Activated CD4-positive, CD25-positive, alpha-beta regulatory T cell treated with anti-CD3 and anti-CD28 coated beads, Interleukin-2, amount 50 U/mL, for 72 hours (primary cell): ENCODE measurements around the gene PLEKHG2.

Source experiments
- DNase-seq: peaks from one replicate; pipeline ENCODE4 v3.0.0; 2021

PLEKHG2 gene

DNA sequence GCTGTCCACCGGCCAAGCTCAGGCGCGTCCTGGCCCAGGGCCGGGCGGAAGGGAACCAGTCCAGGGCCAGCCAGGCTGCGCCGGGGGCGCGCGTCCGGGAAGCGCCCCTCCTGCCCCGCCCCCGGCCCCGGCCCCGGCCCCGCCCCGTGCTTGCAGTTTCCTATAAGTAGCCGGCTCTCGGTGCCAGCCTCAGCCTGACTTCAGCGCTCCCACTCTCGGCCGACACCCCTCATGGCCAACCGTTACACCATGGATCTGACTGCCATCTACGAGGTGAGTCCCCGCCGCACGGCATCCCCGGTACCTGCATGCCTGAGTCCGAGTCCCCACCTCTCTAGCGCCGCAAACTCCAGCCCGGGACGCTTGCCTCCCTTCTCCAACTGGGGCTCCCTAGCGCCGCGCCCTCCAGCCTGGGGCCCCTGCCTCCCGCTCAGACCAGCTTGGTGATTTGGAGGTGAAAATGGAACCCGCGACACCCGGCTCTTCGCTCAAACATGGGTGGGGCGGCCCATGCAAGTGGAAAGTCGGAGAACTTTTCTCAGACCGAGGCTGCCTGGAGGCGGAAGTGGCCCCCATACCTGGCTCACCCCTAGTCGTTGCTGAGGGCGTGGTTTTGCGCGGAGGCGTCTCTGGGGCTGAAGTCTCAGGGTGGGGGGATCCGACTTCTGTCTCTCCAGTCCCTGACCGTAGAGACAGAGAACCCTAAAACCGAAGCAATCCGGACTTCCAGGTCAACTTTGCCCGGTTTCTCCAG lies 5.6 kb upstream of the PLEKHG2 start, which contains the start of gene ZFP36:
Gene ZFP36 (plus strand): TSS at position 192 of the 754 bp plus-strand sequence. CDS start 58 bp downstream, at position 250.
- peak; percentile 82 for DNase-seq

DNA sequence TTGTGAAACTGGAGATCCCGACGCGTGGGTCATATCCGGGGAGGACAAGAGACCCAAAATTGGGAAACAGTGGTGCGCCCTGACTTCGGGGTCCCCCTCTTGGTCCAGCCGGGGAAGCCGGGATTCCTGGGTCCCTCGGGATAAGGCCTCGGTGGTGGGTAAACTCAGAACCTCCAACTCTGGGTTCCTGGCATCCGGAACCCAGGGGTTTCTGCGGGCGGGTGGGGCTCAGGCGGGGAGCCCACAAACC lies 5.1 kb upstream of the PLEKHG2 start:
- DNase-seq, result no peak

DNA sequence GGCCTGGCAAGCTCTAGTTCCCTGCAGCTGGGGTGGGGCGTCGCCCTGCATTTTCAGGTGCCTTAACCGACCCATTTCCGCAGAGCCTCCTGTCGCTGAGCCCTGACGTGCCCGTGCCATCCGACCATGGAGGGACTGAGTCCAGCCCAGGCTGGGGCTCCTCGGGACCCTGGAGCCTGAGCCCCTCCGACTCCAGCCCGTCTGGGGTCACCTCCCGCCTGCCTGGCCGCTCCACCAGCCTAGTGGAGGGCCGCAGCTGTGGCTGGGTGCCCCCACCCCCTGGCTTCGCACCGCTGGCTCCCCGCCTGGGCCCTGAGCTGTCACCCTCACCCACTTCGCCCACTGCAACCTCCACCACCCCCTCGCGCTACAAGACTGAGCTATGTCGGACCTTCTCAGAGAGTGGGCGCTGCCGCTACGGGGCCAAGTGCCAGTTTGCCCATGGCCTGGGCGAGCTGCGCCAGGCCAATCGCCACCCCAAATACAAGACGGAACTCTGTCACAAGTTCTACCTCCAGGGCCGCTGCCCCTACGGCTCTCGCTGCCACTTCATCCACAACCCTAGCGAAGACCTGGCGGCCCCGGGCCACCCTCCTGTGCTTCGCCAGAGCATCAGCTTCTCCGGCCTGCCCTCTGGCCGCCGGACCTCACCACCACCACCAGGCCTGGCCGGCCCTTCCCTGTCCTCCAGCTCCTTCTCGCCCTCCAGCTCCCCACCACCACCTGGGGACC lies 4.6 kb upstream of the PLEKHG2 start:
- DNase-seq, result peak; percentile 66

DNA sequence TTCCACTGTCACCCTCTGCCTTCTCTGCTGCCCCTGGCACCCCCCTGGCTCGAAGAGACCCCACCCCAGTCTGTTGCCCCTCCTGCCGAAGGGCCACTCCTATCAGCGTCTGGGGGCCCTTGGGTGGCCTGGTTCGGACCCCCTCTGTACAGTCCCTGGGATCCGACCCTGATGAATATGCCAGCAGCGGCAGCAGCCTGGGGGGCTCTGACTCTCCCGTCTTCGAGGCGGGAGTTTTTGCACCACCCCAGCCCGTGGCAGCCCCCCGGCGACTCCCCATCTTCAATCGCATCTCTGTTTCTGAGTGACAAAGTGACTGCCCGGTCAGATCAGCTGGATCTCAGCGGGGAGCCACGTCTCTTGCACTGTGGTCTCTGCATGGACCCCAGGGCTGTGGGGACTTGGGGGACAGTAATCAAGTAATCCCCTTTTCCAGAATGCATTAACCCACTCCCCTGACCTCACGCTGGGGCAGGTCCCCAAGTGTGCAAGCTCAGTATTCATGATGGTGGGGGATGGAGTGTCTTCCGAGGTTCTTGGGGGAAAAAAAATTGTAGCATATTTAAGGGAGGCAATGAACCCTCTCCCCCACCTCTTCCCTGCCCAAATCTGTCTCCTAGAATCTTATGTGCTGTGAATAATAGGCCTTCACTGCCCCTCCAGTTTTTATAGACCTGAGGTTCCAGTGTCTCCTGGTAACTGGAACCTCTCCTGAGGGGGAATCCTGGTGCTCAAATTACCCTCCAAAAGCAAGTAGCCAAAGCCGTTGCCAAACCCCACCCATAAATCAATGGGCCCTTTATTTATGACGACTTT lies 3.9 kb upstream of the PLEKHG2 start:
- no peak for DNase-seq

- peak; percentile 76 for DNase-seq
Observed at GRCh38 chr19:39409208-39410016, 3.1 kb upstream of the PLEKHG2 start.

GRCh38 chr19:39410017-39410830 lies 2.2 kb upstream of the PLEKHG2 start:
- DNase-seq, result peak; percentile 68

DNA sequence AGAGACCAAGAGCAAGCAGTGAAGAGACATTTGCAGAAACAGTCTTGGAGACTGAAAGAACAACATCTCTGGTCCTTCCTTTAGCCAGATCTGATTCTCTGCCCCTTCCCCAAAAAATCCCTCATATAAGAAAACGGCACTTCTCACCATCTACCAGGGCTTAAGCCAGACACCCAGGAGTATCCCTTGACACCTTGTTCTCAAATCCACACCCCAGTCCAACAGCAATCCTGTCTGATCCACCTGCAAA lies 1.7 kb upstream of the PLEKHG2 start:
- no peak for DNase-seq

GRCh38 chr19:39411081-39411831 lies 1.2 kb upstream of the PLEKHG2 start:
- DNase-seq, result no peak

DNA sequence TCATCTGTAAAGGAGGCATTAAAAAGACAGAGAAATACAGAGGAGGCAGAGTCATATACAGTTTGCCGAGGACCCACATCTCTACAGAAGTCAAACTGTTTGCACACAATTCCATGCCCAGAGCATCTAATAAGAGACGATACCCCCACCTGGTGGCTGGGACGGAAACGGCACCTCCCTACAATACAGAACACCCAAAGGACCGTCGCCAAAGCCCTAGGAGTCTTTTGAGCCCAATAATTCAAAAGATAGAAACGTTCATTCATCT lies 703 bp upstream of the PLEKHG2 start:
- peak; percentile 87 for DNase-seq

GRCh38 chr19:39412867-39413271 lies 400 bp downstream of the PLEKHG2 start:
- DNase-seq, result no peak

DNA sequence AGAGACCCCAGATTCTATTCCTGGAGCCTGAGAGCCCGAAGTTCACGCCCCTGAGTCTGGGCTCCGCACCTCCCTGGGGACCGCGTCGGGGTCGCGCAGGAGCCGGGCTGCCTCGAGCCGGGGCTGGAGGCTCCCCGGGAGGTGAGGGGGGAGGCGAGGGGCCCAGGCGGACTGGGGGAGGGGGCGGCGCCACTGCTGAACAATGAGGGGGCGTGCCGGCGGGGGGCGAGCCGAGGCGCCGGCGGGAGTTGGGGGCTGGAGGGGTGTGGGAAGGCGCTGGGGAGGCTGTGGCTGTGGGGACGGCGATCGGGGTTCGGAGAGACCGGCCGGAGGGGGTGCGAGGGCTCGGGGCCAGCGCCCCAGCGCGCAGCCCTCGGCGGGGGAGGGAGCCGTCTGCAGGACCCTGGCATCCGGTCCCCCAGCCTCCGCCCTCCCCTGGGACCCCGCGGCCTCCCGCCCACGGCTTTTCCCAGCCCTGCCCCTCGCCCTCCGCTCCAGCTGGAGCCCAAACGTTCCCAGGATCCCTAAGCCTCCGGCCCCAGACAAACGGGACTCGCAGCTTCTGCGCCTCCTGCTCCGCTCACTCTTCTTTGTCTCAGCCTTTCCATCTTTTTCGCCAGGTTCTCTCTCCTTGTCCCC lies 922 bp downstream of the PLEKHG2 start:
- DNase-seq, result no peak

DNA sequence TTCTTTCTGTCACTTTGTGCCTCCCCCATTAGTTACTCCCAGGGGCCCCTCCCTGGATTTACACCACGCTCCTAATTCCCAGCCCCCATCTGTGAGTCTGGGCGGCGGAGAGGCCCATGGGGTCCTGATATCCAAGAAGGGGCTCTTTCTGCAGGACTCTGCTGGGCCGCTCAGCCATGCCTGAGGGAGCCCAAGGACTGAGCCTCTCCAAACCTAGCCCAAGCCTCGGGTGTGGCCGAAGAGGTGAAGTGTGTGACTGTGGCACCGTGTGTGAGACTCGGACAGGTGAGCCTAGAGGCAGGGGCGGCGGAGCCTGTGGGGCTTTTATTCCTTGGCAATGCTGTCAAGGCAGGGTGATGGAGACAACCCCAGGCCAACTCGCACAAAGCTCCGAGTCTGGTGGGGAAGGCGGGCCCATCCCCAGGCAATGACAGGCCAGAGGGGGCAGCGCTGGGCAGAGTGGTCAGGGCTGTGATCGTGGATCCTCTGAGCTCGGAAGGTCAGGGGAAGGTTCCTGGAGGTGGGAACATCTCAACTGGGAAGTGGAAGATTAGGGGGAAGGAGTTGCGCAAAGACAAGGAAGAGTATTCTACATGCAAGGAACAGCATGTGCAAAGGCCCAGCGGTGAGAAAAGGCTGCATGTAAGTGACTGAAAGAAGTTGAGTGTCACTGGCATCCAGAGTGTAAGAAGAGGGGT lies 1.6 kb downstream of the PLEKHG2 start:
- DNase-seq, result no peak

GRCh38 chr19:39415111-39416046 lies 2.9 kb downstream of the PLEKHG2 start:
- no peak for DNase-seq

GRCh38 chr19:39416152-39417120 lies 4.0 kb downstream of the PLEKHG2 start:
- no peak for DNase-seq

- DNase-seq, result no peak
Observed at GRCh38 chr19:39417463-39418181, 5.2 kb downstream of the PLEKHG2 start.

GRCh38 chr19:39419003-39419402 lies 6.5 kb downstream of the PLEKHG2 start:
- DNase-seq, result no peak

DNA sequence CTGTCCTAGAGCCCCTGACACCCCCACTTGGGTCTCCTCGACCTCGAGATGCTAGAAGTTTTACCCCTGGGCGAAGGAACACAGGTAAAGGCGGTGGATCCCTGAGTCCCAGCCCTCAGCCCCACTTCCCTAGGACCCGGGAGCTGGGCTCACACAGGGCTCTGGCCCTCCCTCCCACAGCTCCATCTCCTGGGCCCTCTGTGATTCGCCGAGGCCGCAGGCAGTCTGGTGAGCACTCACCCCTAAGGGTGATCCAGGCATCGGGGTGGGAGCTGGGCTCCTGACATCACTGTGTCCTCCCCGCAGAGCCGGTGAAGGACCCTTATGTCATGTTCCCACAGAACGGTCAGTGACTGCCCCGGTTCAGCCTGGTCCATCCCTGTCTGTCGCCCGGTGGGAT lies 8.3 kb downstream of the PLEKHG2 start:
- DNase-seq, result no peak

DNA sequence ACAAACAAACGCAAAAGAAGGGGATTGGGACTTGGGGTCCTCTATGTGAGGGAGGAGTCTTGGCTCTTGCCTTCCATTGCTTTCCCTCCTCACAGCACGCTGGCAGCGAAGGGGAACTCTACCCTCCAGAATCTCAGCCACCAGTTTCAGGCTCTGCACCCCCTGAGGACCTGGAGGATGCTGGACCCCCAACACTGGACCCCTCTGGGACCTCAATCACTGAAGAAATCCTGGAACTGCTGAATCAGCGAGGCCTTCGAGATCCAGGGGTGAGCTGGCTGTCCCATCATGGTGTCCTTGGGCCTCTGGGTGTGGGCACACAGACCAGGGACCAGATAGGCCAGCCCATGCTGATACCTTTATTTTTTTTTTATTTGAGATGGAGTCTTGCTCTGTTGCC lies 9.6 kb downstream of the PLEKHG2 start:
- no peak for DNase-seq
